GM12801 (cell line): ENCODE measurements around the gene TAS2R41.

Experiments
- TF ChIP-seq, protein P1 (sequence below): IDR thresholded peaks from one replicate; pipeline ENCODE4 v1.5.1; 2011; ENCODE audit warnings: control low read depth; ENCODE audit not compliant: insufficient read length; ENCODE audit errors: extremely low read depth

TAS2R41 gene

DNA sequence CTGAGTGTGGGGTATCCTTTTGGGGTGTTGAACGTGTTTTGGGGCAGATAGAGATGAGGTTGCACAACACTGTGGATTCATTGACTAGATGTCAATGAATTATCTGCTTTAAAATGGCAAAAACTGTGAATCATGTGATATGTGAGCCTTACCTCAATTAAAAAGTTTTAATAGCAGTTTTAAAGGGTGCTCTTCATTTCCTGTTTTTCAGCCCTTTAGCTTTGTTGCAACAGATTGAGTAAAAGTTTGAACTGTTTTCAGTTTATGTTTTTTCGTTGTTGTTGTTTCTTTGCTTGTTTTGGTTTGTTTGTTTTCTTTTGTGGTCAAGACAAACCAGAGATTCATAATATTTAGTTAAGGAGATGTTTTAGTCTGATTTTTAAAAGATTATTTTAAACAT lies 9.4 kb downstream of the TAS2R41 start:
- TF ChIP-seq, protein P1, sequence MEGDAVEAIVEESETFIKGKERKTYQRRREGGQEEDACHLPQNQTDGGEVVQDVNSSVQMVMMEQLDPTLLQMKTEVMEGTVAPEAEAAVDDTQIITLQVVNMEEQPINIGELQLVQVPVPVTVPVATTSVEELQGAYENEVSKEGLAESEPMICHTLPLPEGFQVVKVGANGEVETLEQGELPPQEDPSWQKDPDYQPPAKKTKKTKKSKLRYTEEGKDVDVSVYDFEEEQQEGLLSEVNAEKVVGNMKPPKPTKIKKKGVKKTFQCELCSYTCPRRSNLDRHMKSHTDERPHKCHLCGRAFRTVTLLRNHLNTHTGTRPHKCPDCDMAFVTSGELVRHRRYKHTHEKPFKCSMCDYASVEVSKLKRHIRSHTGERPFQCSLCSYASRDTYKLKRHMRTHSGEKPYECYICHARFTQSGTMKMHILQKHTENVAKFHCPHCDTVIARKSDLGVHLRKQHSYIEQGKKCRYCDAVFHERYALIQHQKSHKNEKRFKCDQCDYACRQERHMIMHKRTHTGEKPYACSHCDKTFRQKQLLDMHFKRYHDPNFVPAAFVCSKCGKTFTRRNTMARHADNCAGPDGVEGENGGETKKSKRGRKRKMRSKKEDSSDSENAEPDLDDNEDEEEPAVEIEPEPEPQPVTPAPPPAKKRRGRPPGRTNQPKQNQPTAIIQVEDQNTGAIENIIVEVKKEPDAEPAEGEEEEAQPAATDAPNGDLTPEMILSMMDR: no peak

DNA sequence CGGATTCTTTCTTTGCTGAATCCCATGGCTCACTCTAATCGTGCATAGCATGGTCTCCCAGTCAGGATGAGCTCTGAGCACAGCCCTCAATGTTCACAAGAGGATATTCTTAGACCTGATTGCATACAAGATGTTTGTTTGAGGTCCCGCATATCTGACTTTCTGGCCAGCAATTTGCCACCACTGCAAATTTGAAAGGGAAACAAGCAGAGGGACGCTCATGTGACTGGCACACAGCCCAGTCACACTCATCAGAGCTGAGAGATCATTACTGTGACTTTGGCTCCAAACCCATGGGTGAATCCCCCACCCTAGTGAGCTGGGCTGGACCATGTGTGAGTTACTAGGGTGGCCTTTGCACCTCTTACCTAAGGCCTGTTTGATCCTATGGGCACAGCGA lies 9.9 kb downstream of the TAS2R41 start:
- TF ChIP-seq, protein P1: no peak

DNA sequence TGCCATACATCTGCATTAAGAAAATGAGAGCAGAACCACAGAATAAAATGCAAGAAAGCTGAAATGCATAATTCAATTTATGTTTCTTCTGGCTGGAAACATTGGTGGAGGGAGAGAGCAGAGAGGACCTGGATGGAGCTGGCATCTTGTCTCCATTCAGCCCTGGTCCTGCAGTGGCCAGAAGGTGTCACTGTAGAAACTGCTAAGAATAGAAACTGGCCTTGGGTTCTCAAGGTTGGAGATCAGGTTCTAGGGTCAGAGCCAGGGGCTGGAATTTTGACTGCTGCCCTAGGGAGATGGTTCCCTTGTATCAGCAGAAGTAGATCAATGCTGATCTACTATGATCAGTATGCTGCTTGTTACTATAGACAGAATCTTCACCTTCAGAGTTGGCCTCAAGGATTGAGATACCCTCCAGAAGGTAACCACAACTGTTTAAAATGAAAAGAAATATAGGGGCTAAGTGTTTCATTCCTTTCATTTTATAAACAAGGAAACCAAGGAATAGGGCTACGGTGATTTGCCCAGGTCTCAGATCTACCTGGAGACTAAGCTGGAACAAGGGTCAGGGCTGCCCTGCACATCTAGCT lies 13.1 kb downstream of the TAS2R41 start:
- TF ChIP-seq, protein P1: no peak

DNA sequence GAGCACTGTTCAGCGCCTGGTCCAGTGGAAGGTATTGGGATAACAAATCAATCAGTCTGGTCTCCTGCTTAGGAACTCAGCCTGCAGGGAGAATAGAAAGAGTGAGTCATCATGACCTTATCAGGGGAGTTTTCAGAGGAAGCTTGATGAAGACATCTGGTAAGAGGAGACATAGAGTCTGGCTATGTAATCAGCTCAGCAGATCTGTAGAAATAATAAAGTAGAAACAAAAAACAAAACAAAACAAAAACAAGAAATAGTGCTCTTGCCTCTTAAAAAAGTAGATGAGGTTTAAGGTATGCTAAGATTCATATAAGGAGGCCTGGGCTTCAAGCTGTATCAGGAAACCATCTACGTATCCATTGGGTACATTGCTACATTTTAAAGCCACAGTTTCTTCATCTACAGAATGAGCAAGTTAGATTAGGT lies 14.4 kb downstream of the TAS2R41 start:
- TF ChIP-seq, protein P1: no peak

DNA sequence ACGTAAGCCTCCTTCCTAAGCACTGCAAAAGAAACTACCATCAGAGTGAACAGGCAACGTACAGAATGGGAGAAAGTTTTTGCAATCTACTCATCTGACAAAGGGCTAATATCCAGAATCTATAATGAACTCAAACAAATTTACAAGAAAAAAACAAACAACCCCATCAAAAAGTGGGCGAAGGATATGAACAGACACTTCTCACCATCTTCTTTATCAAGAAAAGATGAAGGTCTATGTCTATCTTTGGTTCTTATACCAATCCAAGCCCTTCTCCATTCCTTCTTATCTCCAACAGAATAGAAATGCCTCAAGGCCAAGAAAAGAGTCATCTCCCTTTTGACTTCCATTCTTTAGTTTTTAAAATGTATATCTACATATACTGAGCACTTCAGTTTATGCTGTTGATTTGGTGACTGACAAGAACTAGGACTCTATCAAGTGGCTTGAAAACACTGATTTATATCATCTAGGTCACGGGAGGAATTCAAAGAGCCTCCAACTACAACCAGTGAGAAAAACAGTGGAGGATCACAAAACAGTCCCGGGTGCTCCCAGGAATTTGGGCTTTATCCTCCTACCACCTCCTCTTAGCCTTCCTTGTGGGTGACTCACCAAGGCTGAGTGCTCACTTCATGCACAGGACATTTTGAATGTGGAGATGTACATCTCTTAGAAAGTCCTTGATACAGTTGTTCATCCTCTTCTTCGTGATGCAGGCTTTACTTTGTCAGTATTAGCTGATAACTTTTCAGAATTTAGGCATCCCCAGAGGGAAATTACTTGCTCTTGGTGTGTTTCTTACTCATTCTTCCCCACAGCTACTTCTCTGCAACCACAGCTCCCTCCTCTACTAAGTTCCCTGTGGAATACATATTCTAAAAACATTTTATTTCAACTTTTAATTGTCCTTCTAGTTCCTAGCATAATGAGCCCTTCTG lies 15.4 kb downstream of the TAS2R41 start:
- TF ChIP-seq, protein P1: no peak

DNA sequence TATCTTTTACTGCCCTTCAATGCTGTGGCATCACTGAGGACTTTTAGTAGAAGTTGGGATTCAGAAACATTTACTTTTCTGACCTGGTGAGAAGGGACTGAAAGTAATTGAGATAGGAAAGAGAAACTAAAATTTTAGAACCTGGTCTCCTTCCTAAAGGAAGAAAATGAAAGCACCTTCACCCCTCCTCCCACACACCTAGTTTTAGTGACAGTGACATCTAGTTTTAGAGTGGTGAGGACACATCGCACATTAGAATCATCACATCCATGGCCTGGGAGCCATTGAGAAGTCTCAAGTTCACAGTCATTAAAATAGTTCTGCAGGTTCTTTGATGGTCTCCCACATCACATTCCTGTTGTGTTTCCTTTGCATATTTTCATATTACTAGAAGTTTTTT lies 16.1 kb downstream of the TAS2R41 start:
- TF ChIP-seq, protein P1: no peak

DNA sequence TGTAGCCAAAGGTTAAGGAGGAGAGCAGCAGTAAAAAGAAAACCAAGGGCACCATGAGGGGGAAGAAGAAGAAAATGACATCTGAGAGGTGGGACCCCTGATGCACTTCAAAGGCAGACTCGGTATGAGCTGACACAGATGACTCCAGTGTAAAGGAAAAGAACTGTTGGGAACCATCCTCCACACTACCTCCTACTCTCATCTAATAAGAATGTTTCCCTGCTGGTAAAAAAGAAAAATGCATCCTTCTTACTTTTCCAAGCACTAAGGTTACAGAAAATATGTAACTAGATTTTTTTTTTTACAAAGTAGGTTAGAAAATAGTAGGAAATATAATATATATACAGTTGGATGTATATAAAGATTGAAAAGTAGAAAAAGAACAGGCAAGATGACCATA lies 16.9 kb downstream of the TAS2R41 start:
- TF ChIP-seq, protein P1: no peak
